ENCODE measurements around the gene TOMM5.

The TOMM5 gene

GRCh38 chr9:37592108-37592951 lies at the start of gene TOMM5:
TOMM5 (minus strand) TSS chr9:37592597; CDS start chr9:37592532, 65 bp downstream.
- Histone ChIP-seq H3K4me1 (ENCODE audit: low read depth, poor library complexity, severe bottlenecking) (peaks cover 45% of the 10 kb centered on the region), H2AFZ (ENCODE audit: low read depth) (peak within 1 kb of the TSS; percentile 87), H3K27ac (peak within 1 kb of the TSS; percentile 77), H4K20me1 (ENCODE audit: insufficient read depth) (peaks cover 13% of the 10 kb centered on the region; the same call in 1 of the 2 replicates), H3K4me2 (peak within 1 kb of the TSS; percentile 81), H3K79me2 (ENCODE audit: insufficient read depth, low read depth) (peaks cover 51% of the 10 kb centered on the region), H3K27me3 (ENCODE audit: insufficient read depth, low read depth) (no peaks in the 10 kb centered on the region), H3K36me3 (ENCODE audit: insufficient read depth) (peaks cover 11% of the 10 kb centered on the region; the same call in 1 of the 2 replicates), H3K9ac (peak within 1 kb of the TSS; percentile 96), H3K4me3 (IDR thresholded peaks at IDR 0.05; ENCODE audit: insufficient read depth, low read depth, low read length) (no peak within 1 kb of the TSS)
- TF ChIP-seq CTCF (conservative IDR thresholded peaks at IDR 0.05; ENCODE audit: low read depth, low read length), result no peak

- Histone ChIP-seq H3K79me2 (ENCODE audit: insufficient read depth, low read depth) (no peaks in the 10 kb centered on the region), H2AFZ (ENCODE audit: low read depth) (no peak overlapping the region), H3K27me3 (ENCODE audit: insufficient read depth, low read depth) (no peaks in the 10 kb centered on the region), H3K4me2 (no peak overlapping the region), H3K27ac (no peak overlapping the region), H3K4me1 (ENCODE audit: low read depth, poor library complexity, severe bottlenecking) (no peaks in the 10 kb centered on the region), H3K9ac (no peak overlapping the region), H3K4me3 (IDR thresholded peaks at IDR 0.05; ENCODE audit: insufficient read depth, low read depth, low read length) (no peak overlapping the region), H3K36me3 (ENCODE audit: insufficient read depth) (no peaks in the 10 kb centered on the region), H4K20me1 (ENCODE audit: insufficient read depth) (no peaks in the 10 kb centered on the region)
- no peak for TF ChIP-seq CTCF (conservative IDR thresholded peaks at IDR 0.05; ENCODE audit: low read depth, low read length)
Measured at GRCh38 chr9:37641331-37641730, 48.9 kb upstream of the TOMM5 start.

GRCh38 chr9:37640246-37640645 lies 47.8 kb upstream of the TOMM5 start:
- no peaks in the 10 kb centered on the region for H3K79me2 ChIP-seq (ENCODE audit: insufficient read depth, low read depth)
- H3K4me3 ChIP-seq (IDR thresholded peaks at IDR 0.05; ENCODE audit: insufficient read depth, low read depth, low read length), result no peak overlapping the region
- H2AFZ ChIP-seq (ENCODE audit: low read depth), result no peak overlapping the region
- H3K4me1 ChIP-seq (ENCODE audit: low read depth, poor library complexity, severe bottlenecking), result no peaks in the 10 kb centered on the region
- H3K9ac ChIP-seq, result no peak overlapping the region
- H3K4me2 ChIP-seq, result no peak overlapping the region
- no peak for TF ChIP-seq CTCF (conservative IDR thresholded peaks at IDR 0.05; ENCODE audit: low read depth, low read length)
- H3K27ac ChIP-seq, result no peak overlapping the region
- no peaks in the 10 kb centered on the region for H3K36me3 ChIP-seq (ENCODE audit: insufficient read depth)
- H3K27me3 ChIP-seq (ENCODE audit: insufficient read depth, low read depth), result no peaks in the 10 kb centered on the region
- H4K20me1 ChIP-seq (ENCODE audit: insufficient read depth), result no peaks in the 10 kb centered on the region

- no peak overlapping the region for H3K9ac ChIP-seq
Measured at GRCh38 chr9:37639841-37640240, 47.4 kb upstream of the TOMM5 start.

More at GRCh38 chr9:37639841-37640240, 47.4 kb upstream of the TOMM5 start:
- no peak overlapping the region for H2AFZ ChIP-seq (ENCODE audit: low read depth)
- H4K20me1 ChIP-seq (ENCODE audit: insufficient read depth), result no peaks in the 10 kb centered on the region
- H3K27me3 ChIP-seq (ENCODE audit: insufficient read depth, low read depth), result no peaks in the 10 kb centered on the region
- no peaks in the 10 kb centered on the region for H3K36me3 ChIP-seq (ENCODE audit: insufficient read depth)
- no peaks in the 10 kb centered on the region for H3K4me1 ChIP-seq (ENCODE audit: low read depth, poor library complexity, severe bottlenecking)
- H3K4me2 ChIP-seq, result no peak overlapping the region
- no peak overlapping the region for H3K27ac ChIP-seq
- H3K4me3 ChIP-seq (IDR thresholded peaks at IDR 0.05; ENCODE audit: insufficient read depth, low read depth, low read length), result no peak overlapping the region
- H3K79me2 ChIP-seq (ENCODE audit: insufficient read depth, low read depth), result no peaks in the 10 kb centered on the region
- TF ChIP-seq CTCF (conservative IDR thresholded peaks at IDR 0.05; ENCODE audit: low read depth, low read length), result no peak
